Measurements from ENCODE around the gene TMEM81. TPM values are rescaled to one million over a fixed set of nuclear protein-coding genes. Genes with fewer than 3 reads are reported as not detected.

The TMEM81 gene
- total RNA-seq, 2 donors from 2014 or later = 4.9 to 6.2 TPM

DNA sequence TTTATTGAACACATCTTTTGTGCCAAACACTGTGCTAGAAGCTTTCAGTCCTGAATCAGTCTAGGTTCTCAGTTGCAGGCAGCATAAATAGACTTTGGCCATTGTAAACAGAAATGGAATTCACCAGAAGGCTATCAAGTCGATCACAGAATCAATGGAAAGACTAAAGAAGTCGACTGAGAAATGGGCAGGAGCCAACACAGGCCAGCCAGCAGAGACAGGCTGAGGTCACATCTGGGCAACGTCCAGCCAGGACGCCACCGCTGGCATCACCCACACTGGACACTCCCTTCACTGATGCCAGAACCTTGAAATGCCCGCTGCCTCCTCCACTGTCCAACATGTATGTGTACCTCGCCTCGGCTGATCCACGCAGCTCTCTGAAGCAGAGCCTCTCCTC is 46.7 kb downstream of the TMEM81 start:
- H3K36me3 Mint-ChIP-seq (ENCODE audit: low read depth) = no peaks in the 10 kb centered on the region
- peaks cover 58% of the 10 kb centered on the region for H3K27me3 Mint-ChIP-seq (ENCODE audit: insufficient read depth)
- TF ChIP-seq, protein P1, sequence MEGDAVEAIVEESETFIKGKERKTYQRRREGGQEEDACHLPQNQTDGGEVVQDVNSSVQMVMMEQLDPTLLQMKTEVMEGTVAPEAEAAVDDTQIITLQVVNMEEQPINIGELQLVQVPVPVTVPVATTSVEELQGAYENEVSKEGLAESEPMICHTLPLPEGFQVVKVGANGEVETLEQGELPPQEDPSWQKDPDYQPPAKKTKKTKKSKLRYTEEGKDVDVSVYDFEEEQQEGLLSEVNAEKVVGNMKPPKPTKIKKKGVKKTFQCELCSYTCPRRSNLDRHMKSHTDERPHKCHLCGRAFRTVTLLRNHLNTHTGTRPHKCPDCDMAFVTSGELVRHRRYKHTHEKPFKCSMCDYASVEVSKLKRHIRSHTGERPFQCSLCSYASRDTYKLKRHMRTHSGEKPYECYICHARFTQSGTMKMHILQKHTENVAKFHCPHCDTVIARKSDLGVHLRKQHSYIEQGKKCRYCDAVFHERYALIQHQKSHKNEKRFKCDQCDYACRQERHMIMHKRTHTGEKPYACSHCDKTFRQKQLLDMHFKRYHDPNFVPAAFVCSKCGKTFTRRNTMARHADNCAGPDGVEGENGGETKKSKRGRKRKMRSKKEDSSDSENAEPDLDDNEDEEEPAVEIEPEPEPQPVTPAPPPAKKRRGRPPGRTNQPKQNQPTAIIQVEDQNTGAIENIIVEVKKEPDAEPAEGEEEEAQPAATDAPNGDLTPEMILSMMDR (conservative IDR thresholded peaks at IDR 0.05) = no peak
- peaks cover 2% of the 10 kb centered on the region for H3K4me1 Mint-ChIP-seq
- no peak for DNase-seq
- Histone ChIP-seq H3K27ac (ENCODE audit: low read depth, low read length) (no peak overlapping the region), H3K36me3 (ENCODE audit: control insufficient read depth, insufficient read depth, low read length) (no peaks in the 10 kb centered on the region), H3K4me3 (ENCODE audit: low read length) (no peak overlapping the region), H3K9ac (ENCODE audit: extremely low read depth, low read length, poor library complexity, severe bottlenecking) (no peak overlapping the region), H3K27me3 (ENCODE audit: control insufficient read depth, insufficient read depth, low read length, poor library complexity, severe bottlenecking) (peaks cover 40% of the 10 kb centered on the region), H3K4me1 (ENCODE audit: control insufficient read depth, insufficient read depth, low read length) (peaks cover 2% of the 10 kb centered on the region), H3K9me3 (ENCODE audit: control insufficient read depth, low read length) (no peaks in the 10 kb centered on the region)
- no peak overlapping the region for H3K27ac Mint-ChIP-seq
- WGBS, 2 experiments (ENCODE audit: insufficient coverage in 1 of 2, insufficient read length in 1 of 2) = 94 to 97% methylated on average over 9 of the region's 9 CpGs
- H3K4me3 Mint-ChIP-seq = no peak overlapping the region
- H3K9me3 Mint-ChIP-seq = no peaks in the 10 kb centered on the region

Other genes with a start within 250 kb of the TMEM81 start
- 10 to 100 TPM; 27.7 to 45.9 TPM for gene NFASC, start 213.6 kb downstream of the TMEM81 start, total RNA-seq
- gene CNTN2, start 41.2 kb downstream of the TMEM81 start, total RNA-seq = under 1 TPM in 1 of 2 donors, not detected in 1; 0.13 TPM
- gene RBBP5, start 37.5 kb upstream of the TMEM81 start, total RNA-seq = 10 to 100 TPM; 17.8 to 23.6 TPM
- gene DSTYK, start 127.2 kb upstream of the TMEM81 start, total RNA-seq = 10 to 100 TPM in 1 of 2 donors, 1 to 10 TPM in 1; 9.8 to 11.0 TPM
- gene TMCC2, start 143.5 kb upstream of the TMEM81 start, total RNA-seq = 1 to 10 TPM; 5.2 to 5.8 TPM
- gene NUAK2, start 237.3 kb upstream of the TMEM81 start, total RNA-seq = 10 to 100 TPM; 13.4 to 19.1 TPM

All from endodermal cell (in vitro differentiated cells).